ENCODE data around the gene SEMA6D.

The SEMA6D gene

GRCh38 chr15:47725051-47725450 lies 7.7 kb downstream of the SEMA6D start:
- TF ChIP-seq EZH2phosphoT487 (IDR thresholded peaks at IDR 0.05; ENCODE audit: low read length) (no peak), CTCF (IDR thresholded peaks at IDR 0.05; ENCODE audit: low read length) (no peak), EZH2 (optimal IDR thresholded peaks at IDR 0.05; ENCODE audit: low read depth, low read length) (no peak)
- no peaks in the 10 kb centered on the region for H3K27me3 ChIP-seq (replicated peaks; ENCODE audit: insufficient read depth, low read length)

GRCh38 chr15:47725906-47726305 lies 8.6 kb downstream of the SEMA6D start:
- Histone ChIP-seq H3K4me1 (ENCODE audit: low read length) (no peaks in the 10 kb centered on the region), H2AFZ (ENCODE audit: low read length) (no peak overlapping the region), H3K4me2 (ENCODE audit: low read depth, low read length) (no peak overlapping the region), H3K36me3 (replicated peaks; ENCODE audit: insufficient read depth, low read length) (no peaks in the 10 kb centered on the region), H4K20me1 (ENCODE audit: insufficient read depth, low read length) (no peaks in the 10 kb centered on the region), H3K27ac (ENCODE audit: low read length) (no peak overlapping the region), H3K9me3 (replicated peaks; ENCODE audit: insufficient read depth, low read length) (no peaks in the 10 kb centered on the region), H3K9ac (ENCODE audit: low read length) (no peak overlapping the region), H3K27me3 (replicated peaks; ENCODE audit: insufficient read depth, low read length) (no peaks in the 10 kb centered on the region), H3K4me3 (ENCODE audit: low read length) (no peak overlapping the region), H3K9me2 (replicated peaks; ENCODE audit: insufficient read depth, low read length) (no peaks in the 10 kb centered on the region; the same call in 1 of the 2 replicates), H3F3A (ENCODE audit: insufficient read depth, low read length) (no peaks in the 10 kb centered on the region), H3K79me2 (ENCODE audit: low read length) (no peaks in the 10 kb centered on the region)
- DNase-seq: no peak
- TF ChIP-seq EZH2phosphoT487 (IDR thresholded peaks at IDR 0.05; ENCODE audit: low read length) (no peak), EZH2 (optimal IDR thresholded peaks at IDR 0.05; ENCODE audit: low read depth, low read length) (no peak), CTCF (IDR thresholded peaks at IDR 0.05; ENCODE audit: low read length) (no peak)

More at GRCh38 chr15:47725051-47725450, 7.7 kb downstream of the SEMA6D start:
- Histone ChIP-seq H3K4me2 (ENCODE audit: low read depth, low read length) (no peak overlapping the region), H3K27ac (ENCODE audit: low read length) (no peak overlapping the region), H3K9ac (ENCODE audit: low read length) (no peak overlapping the region), H3K4me3 (ENCODE audit: low read length) (no peak overlapping the region), H3K79me2 (ENCODE audit: low read length) (no peaks in the 10 kb centered on the region), H3K9me3 (replicated peaks; ENCODE audit: insufficient read depth, low read length) (no peaks in the 10 kb centered on the region), H3F3A (ENCODE audit: insufficient read depth, low read length) (no peaks in the 10 kb centered on the region), H4K20me1 (ENCODE audit: insufficient read depth, low read length) (no peaks in the 10 kb centered on the region), H2AFZ (ENCODE audit: low read length) (no peak overlapping the region), H3K4me1 (ENCODE audit: low read length) (no peaks in the 10 kb centered on the region), H3K9me2 (replicated peaks; ENCODE audit: insufficient read depth, low read length) (no peaks in the 10 kb centered on the region; the same call in 1 of the 2 replicates), H3K36me3 (replicated peaks; ENCODE audit: insufficient read depth, low read length) (no peaks in the 10 kb centered on the region)
- no peak for DNase-seq

GRCh38 chr15:47726399-47726823 lies 9.1 kb downstream of the SEMA6D start:
- H2AFZ ChIP-seq (ENCODE audit: low read length): no peak overlapping the region
- no peak for DNase-seq
- H3K27me3 ChIP-seq (replicated peaks; ENCODE audit: insufficient read depth, low read length): no peaks in the 10 kb centered on the region
- H3K4me3 ChIP-seq (ENCODE audit: low read length): no peak overlapping the region
- no peak overlapping the region for H3K9ac ChIP-seq (ENCODE audit: low read length)
- no peaks in the 10 kb centered on the region; the same call in 1 of the 2 replicates for H3K9me2 ChIP-seq (replicated peaks; ENCODE audit: insufficient read depth, low read length)
- no peak for TF ChIP-seq CTCF (IDR thresholded peaks at IDR 0.05; ENCODE audit: low read length)
- TF ChIP-seq EZH2phosphoT487 (IDR thresholded peaks at IDR 0.05; ENCODE audit: low read length): no peak
- no peak for TF ChIP-seq EZH2 (optimal IDR thresholded peaks at IDR 0.05; ENCODE audit: low read depth, low read length)
- no peaks in the 10 kb centered on the region for H3K9me3 ChIP-seq (replicated peaks; ENCODE audit: insufficient read depth, low read length)
- H3F3A ChIP-seq (ENCODE audit: insufficient read depth, low read length): no peaks in the 10 kb centered on the region
- H4K20me1 ChIP-seq (ENCODE audit: insufficient read depth, low read length): no peaks in the 10 kb centered on the region
- H3K4me2 ChIP-seq (ENCODE audit: low read depth, low read length): no peak overlapping the region
- no peaks in the 10 kb centered on the region for H3K4me1 ChIP-seq (ENCODE audit: low read length)
- H3K36me3 ChIP-seq (replicated peaks; ENCODE audit: insufficient read depth, low read length): no peaks in the 10 kb centered on the region
- H3K79me2 ChIP-seq (ENCODE audit: low read length): no peaks in the 10 kb centered on the region
- no peak overlapping the region for H3K27ac ChIP-seq (ENCODE audit: low read length)

Measured in MM.1S (cell line).